Measurements from ENCODE around the gene VAPA. TPM values are rescaled to one million over a fixed set of nuclear protein-coding genes. Genes with fewer than 3 reads are reported as not detected.
A peak's percentile ranks its signal among the peaks of the same experiment; 100 is the strongest.

The VAPA gene
- total RNA-seq, 2 experiments from 2014 or later: 146 to 152 TPM

DNA sequence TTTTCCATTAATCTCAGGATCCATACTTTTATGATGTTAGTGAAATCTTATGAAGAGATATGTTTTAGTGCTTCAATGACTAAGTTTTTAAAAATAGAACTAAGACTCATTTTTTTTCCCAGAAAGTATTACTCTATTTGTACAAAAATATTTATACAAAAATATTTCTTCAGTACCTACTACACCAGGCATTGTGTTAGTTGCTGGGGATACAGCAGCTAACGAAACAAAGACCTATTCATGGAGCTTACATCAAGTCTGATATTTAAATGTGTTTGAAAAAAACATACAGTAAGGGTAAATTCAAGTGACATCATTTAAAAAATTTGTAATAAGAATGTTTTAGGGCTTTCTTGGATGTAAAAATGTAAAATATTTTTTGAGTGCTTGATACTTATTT is 11.6 kb downstream of the VAPA start:
- H3K27ac Mint-ChIP-seq: no peak overlapping the region
- H3K4me3 Mint-ChIP-seq: no peak overlapping the region
- H3K4me1 Mint-ChIP-seq (ENCODE audit: low read depth): peaks cover 71% of the 10 kb centered on the region
- ChIA-PET POLR2A (interaction anchor here (1.2 kb wide), 1 partner anchor 11 kb away, joined by 3 read pairs; no protein-coding TSS in a partner anchor), CTCF (no interaction called here)
- H3K36me3 Mint-ChIP-seq (ENCODE audit: low read depth): peaks cover 6% of the 10 kb centered on the region
- no peaks in the 10 kb centered on the region for H3K9me3 Mint-ChIP-seq
- intact Hi-C loops (cut with micrococcal nuclease): no loop called here
- no peak for ATAC-seq
- no peaks in the 10 kb centered on the region for H3K27me3 Mint-ChIP-seq
- DNase-seq: no peak
- TF ChIP-seq, protein P1, sequence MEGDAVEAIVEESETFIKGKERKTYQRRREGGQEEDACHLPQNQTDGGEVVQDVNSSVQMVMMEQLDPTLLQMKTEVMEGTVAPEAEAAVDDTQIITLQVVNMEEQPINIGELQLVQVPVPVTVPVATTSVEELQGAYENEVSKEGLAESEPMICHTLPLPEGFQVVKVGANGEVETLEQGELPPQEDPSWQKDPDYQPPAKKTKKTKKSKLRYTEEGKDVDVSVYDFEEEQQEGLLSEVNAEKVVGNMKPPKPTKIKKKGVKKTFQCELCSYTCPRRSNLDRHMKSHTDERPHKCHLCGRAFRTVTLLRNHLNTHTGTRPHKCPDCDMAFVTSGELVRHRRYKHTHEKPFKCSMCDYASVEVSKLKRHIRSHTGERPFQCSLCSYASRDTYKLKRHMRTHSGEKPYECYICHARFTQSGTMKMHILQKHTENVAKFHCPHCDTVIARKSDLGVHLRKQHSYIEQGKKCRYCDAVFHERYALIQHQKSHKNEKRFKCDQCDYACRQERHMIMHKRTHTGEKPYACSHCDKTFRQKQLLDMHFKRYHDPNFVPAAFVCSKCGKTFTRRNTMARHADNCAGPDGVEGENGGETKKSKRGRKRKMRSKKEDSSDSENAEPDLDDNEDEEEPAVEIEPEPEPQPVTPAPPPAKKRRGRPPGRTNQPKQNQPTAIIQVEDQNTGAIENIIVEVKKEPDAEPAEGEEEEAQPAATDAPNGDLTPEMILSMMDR (IDR thresholded peaks at IDR 0.05): no peak

DNA sequence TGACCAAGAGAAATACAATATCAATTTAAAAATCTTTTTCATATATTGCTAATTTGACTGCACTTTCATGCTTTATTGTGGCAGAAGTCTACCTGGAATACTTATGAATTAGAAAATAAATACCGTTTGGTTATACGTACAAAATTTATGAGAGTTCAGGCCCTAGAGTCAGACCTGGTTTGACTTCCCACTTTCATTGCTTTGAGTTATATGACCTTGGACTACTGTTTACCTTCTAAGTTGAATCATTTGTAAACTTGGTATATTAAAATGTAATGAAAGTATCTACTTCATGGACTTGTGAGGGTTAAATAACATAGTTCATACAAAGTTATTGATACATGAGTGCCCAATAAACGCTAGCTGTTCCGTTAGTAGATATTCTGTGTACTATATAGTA is 12.0 kb downstream of the VAPA start:
- H3K4me1 Mint-ChIP-seq (ENCODE audit: low read depth): peaks cover 73% of the 10 kb centered on the region
- DNase-seq: no peak
- H3K36me3 Mint-ChIP-seq (ENCODE audit: low read depth): peaks cover 6% of the 10 kb centered on the region
- TF ChIP-seq, protein P1 (IDR thresholded peaks at IDR 0.05): no peak
- H3K27me3 Mint-ChIP-seq: no peaks in the 10 kb centered on the region
- no peak overlapping the region for H3K4me3 Mint-ChIP-seq
- no peak for ATAC-seq
- H3K9me3 Mint-ChIP-seq: no peaks in the 10 kb centered on the region
- H3K27ac Mint-ChIP-seq: no peak overlapping the region
- POLR2A ChIA-PET: interaction anchor here (0.7 to 1.2 kb wide), 2 partner anchors 11 to 15 kb away, joined by 3 read pairs; no protein-coding TSS in a partner anchor
- intact Hi-C loops (cut with micrococcal nuclease): no loop called here
- CTCF ChIA-PET: no interaction called here

DNA sequence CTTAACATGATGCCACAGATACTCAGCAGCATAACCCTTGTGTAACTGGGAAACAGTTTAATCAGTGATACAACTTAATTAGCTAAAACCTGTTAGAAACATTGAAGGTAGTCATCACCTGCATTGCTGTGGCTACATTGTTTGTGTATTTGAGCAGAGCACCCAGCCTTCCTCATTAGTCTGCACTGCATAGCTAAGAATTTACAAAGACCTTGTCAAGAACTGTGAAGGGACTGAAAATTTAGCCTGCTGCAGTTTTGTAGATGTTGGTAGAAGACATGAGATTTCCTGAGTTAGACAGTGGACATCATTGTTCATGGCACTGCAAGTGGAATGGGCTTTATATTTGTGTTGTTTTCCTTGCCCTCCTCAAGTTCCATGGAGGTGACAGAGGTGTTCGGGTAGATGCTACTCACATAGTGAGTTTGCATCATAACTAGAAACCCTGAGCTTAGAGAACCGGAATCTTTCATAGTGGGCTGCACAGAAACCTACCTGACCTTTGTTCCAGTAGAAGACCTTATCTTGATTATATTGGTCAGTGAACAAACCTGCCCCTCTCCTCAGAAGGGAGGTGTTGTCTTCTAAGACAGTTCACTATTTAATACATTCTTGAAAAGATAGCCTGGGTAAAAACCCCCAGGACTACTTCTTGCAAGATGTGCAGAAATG is 12.5 kb downstream of the VAPA start:
- Mint-ChIP-seq H3K9me3 (no peaks in the 10 kb centered on the region), H3K4me1 (ENCODE audit: low read depth) (peaks cover 77% of the 10 kb centered on the region), H3K36me3 (ENCODE audit: low read depth) (peaks cover 8% of the 10 kb centered on the region), H3K27ac (peak overlapping the region; percentile 10), H3K27me3 (no peaks in the 10 kb centered on the region), H3K4me3 (no peak overlapping the region)
- no peak for DNase-seq
- intact Hi-C loops (cut with micrococcal nuclease): no loop called here
- POLR2A ChIA-PET: interaction anchor here (0.7 to 1.5 kb wide), 4 partner anchors 11 to 15 kb away, joined by 3 to 4 read pairs (median 4); partner anchors contain the start of gene VAPA
- CTCF ChIA-PET: interaction anchor here (1.2 to 1.4 kb wide), 3 partner anchors 11 to 24 kb away, joined by 3 to 4 read pairs (median 4); no protein-coding TSS in a partner anchor
- ATAC-seq: peak; percentile 51
- TF ChIP-seq, protein P1 (IDR thresholded peaks at IDR 0.05): no peak

DNA sequence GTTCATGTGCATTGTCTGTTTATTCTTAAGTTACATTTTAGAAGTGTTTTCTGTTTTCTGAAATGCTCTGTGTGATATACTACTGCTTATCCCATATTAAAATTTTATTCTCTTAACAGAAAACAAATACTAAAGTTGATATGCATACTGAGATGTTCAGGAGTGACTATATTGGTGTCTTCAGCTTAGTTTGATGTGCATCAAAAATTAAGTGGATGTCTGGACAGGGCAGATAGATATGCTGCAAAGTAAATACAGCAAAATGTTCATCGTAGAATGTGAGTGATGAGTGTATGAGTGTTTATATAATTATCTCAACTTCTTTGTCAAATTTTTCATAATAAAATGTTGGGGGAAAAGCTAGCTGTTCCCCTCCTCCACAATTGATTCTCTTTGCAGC is 13.2 kb downstream of the VAPA start:
- no peak for DNase-seq
- H3K27ac Mint-ChIP-seq: peak overlapping the region; percentile 63

More for the DNA sequence above, 13.2 kb downstream of the VAPA start:
- TF ChIP-seq, protein P1 (IDR thresholded peaks at IDR 0.05): no peak
- H3K36me3 Mint-ChIP-seq (ENCODE audit: low read depth): peaks cover 9% of the 10 kb centered on the region
- ATAC-seq: no peak
- H3K27me3 Mint-ChIP-seq: no peaks in the 10 kb centered on the region
- peaks cover 78% of the 10 kb centered on the region for H3K4me1 Mint-ChIP-seq (ENCODE audit: low read depth)
- H3K9me3 Mint-ChIP-seq: no peaks in the 10 kb centered on the region
- H3K4me3 Mint-ChIP-seq: no peak overlapping the region
- ChIA-PET CTCF (interaction anchor here (1.2 to 1.4 kb wide), 3 partner anchors 12 to 23 kb away, joined by 3 to 4 read pairs (median 4); no protein-coding TSS in a partner anchor), POLR2A (interaction anchor here (0.8 to 1.5 kb wide), 3 partner anchors 12 to 16 kb away, joined by 3 to 4 read pairs (median 4); partner anchors contain the start of gene VAPA)
- intact Hi-C loops (cut with micrococcal nuclease): no loop called here

Measured in activated CD8-positive, alpha-beta T cell treated with anti-CD3 and anti-CD28 coated beads for 36 hours (primary cell).